AG08396 (cell line): ENCODE measurements around the gene DCXR.
A peak's percentile ranks its signal among the peaks of the same experiment; 100 is the strongest.

ENCODE experiments used
- DNase-seq: peaks from one replicate; pipeline ENCODE4 v3.0.0; 2012; ENCODE audit warnings: low spot score, mixed read lengths

DCXR gene

GRCh38 chr17:82022310-82022980 is 15.1 kb downstream of the DCXR start, which contains the start of gene CENPX:
TSS of gene CENPX (minus strand) at chr17:82022878. CDS start at chr17:82022861, 17 bp downstream.
- no peak for DNase-seq

- DNase-seq, result no peak
Observed at GRCh38 chr17:82021900-82022309, 15.6 kb downstream of the DCXR start.

DNA sequence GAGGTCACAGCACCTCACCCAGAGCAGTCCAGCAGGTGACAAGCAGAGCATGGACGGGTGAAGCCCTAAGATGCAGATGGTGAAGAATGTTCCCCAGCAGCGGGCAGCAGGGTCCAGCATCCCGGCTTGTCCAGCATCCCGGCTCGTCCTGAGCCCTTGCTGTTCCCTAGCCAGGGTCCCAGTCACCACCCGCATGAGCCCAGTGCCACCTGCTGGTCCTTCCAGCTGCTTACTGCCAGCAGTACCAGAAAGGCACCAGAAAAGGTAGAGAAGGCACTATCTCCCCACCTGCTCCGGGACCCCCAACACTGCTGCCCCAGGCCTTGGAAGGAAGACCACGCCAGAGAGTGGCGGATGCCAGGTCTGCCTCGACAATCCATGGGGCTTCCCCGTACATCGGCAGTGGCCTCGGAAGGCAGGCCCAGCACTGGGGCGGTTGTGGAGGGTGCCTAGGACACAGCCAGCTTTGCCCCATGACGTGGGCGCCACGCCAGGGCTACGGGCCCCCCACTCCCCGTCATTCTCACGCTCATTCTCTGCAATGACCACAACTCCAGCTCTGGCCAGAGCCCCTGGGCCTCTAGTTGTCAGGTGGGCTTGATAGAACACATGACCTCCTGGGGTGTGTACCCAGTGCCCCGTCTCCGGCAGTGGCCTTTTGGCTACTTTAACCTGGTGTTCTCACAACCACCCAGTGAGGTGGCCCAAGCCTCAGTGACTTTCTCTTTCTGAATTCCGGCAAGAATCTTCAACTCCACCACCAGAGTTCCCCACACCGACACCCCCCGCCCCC is 16.2 kb downstream of the DCXR start:
- peak; percentile 85 for DNase-seq

DNA sequence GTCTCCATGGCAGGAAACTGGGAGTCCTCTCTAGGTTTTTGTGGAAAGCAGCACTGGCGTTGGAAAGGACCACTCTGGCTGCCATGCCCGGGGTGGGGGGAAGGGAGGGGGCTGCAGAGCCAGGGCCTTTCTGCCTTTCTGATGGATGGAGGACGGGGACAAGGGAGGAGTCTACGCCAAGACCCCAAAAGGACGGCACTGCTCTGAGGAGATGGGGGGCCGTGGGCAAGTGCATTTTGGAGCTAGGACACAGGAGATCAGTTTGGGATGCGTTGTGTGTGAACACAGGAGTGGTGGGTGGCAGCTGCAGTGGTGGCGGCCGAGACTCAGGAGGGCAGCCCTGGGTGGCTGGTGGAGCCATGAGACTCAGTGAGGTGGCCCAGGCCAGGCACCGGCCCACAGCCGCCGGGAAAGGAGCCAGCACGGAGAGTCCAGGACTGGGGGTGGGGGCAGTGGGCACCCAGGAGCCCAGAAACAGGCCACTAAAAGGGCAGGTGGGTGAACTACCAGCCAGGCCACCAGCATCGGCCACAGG is 16.9 kb downstream of the DCXR start:
- DNase-seq, result no peak

DNA sequence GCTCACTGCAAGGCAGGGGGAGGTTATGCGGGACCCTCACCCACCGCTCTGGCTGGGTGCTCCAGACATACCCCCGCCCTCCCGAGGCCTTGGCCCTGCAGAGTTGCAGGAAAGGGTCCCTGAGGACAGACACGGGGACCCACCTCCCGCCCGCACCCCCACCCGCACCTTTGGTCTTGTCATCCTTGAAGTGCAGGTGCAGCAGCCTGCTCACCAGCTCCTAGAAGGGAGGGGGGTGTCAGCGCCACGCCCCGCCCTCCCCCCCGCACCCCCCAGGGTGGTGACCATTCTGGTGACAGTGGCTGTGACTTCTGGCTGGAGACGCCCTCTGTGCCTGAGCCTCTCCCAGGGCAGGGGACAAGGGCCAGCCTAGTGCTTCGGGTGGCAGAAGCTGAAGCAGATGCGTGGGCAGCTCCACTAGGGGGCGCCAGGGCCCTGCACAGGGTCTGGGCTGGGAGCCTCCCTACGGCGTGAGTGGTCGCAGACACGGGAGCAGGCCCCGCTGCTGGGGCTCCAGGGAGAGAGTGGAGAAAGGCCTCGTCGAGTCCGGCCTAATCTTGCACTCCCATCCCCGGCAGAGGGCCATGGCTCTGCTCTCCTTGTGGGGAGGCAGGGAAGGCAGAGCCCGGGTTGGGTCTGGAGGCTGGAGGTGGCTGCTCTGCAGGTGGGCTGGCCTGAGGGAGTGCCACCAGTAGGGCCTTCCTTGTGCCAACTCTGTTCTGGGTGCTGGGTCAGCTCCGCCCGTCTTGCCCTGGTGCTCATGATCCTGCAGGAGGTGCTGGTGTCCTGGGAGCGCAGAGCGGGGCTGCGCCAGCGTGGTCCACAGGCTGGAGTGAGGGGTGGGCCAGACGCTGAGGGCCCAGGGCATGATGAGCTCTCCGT is 17.6 kb downstream of the DCXR start:
- DNase-seq, result peak; percentile 72

DNA sequence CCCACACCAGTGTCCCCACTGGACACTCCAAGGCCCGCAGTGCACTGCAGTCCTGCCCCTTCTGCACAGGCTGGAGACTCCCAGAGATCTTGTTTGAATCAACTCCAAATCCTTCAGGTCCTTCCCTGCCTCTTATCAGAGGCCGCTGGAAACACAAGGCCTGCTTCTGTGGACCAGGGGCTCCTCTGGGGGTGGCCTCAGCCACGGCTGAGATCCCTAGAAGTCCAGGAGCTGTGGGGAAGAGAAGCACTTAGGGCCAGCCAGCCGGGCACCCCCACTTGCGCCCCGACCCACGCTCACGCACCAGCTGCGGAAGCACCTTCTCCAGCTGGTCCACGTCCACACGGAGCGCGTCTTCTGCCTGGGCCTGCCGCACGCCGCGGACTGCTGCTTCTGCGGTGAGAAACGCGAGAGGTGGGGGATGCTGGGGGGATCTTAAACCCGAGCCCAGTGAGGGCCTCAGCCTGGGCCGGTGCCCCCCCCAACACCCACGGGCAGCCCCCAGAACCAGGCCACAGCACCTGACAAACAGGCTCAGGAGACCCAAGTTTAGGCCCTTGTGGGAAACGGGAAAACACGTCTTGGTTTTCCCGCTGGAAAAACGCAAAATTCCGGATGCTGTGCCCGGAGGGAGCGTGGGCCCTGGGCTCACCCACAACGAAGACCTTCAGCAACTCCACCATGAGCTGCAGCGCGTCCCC is 18.4 kb downstream of the DCXR start:
- DNase-seq, result no peak

GRCh38 chr17:82018152-82018988 is 19.1 kb downstream of the DCXR start:
- DNase-seq, result no peak

GRCh38 chr17:82017612-82018151 is 19.8 kb downstream of the DCXR start:
- DNase-seq, result no peak

- DNase-seq, result no peak
Observed at GRCh38 chr17:82016875-82017459, 20.5 kb downstream of the DCXR start.

GRCh38 chr17:82016061-82016874 is 21.2 kb downstream of the DCXR start:
- no peak for DNase-seq

- no peak for DNase-seq
Observed at GRCh38 chr17:82015311-82015971, 22.1 kb downstream of the DCXR start.

- no peak for DNase-seq
Observed at GRCh38 chr17:82014971-82015310, 22.6 kb downstream of the DCXR start.

DNA sequence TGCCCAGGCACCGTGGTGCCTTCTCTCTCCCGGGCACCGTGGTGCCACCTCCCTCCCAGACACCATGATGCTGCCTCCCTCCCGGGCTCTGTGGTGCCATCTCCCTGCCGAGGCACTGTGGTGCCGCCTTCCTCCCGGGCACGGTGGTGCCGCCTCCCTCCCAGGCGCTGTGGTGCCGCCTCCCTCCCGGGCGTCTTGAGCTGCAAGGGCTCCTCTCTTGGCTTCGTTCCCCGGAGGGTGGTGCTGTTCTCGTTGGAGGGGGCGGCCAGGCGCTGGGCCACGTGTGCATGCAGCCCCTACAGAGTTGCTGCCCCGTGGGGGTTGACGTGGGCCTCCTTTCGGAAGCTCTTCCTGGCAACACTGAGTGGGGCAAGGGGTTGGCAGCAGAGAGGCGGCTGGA is 23.1 kb downstream of the DCXR start:
- DNase-seq, result no peak

DNA sequence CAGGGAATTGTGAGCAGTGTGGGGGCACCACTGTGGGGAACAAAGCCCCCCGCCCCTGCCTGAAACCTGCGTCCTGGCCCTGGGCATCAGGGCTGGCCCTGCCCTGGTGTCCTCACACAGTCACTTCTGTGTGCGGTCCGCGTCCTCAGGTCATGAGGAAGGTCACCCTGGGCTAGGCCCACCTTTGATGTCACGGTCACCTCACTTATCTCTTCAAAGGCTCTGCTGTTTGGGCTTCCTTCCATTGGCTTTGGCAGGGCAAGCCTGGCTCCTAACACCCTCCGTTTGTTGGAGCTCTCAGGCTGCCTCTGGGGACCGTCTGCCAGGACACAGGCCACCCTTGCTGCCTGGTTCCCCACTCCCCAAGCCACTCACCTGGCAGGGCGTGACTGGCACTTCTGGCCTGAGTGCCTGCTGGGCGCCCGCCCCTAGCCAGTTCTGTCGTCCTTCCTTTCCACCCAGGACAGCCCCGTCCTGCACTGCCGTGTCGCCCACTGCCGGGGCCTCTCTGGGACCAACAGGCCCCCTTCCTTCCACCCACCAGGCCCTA is 23.6 kb downstream of the DCXR start:
- DNase-seq, result no peak

DNA sequence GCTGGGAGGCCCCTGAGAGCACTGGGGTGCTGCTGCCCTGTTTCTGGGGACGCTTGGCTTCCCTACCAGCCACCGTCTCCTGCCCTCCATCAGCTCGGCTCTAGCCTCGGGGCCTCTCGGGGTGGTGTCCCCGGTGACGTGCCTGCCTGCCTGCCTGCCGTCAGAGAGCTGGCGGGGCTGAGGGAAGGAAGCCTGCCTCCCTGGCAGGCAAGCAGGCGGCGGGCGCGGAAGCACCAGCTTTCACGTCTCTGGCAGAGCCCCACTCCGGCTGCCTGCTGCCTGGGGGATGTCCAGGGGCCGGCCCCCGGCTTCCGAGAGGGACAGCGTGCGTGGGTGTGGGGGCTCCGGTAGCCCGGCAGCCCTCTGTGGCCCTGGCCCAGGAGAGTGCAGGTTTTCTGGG is 24.2 kb downstream of the DCXR start:
- DNase-seq, result peak; percentile 75

DNA sequence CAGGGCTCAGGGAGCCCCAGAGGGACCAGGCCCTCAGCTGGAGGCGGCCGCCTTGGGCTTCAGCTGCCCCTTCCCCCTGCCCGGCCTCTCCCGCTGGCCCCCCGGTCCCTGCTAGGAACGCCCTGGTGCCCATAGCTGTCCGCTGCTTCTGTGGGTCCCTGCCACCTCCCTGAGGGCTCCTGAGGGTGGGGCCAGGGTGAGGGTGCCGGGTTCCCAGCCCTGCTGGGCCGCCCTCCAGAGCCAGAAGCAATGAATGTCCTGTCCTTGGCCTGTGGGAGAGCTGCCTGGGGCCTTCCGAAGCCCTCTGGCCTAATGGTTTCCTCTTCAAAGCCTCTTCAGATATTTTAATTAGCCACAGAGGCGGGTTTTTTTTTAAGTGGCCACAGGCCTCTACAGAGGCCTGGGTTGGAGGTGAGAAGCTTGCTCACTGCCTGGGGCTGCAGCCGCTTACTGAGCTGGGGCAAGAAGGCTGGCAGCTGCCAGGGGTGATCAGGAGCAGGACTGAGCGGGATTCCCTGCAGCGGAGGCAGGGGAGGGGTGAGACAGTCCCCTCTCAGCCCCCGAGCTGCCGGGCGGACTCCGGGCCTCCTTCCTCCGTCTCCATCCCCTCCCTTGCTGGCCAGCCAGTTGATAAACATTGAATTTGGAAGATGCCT is 24.7 kb downstream of the DCXR start:
- DNase-seq, result no peak

DNA sequence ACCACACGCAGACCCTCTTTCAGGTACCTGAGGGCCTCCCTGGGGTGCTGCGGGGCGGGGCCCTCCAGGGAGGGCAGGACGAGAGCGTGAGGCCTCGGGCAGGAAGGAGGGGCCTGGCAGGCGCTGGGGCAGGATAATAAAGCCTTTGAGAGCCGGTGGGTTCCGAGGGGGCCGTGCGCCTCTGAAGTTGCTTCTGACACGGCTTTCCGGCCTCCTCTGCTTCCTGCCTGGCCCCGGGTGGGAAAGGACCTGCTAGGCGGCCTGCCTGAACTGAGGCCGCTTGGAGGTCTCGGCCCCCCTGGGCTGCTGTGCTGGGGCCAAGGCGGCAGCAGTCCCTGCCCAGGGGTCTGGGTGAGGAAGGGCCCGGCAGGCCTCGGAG is 25.2 kb downstream of the DCXR start:
- DNase-seq, result no peak

- no peak for DNase-seq
Observed at GRCh38 chr17:82011617-82012187, 25.8 kb downstream of the DCXR start.
